Coronary artery (tissue), 2 donors: Measurements from ENCODE around the gene TRIM73.
A peak's percentile ranks its signal among the peaks of the same experiment; 100 is the strongest.
"Not testable (repeated sequence)": the region's sequence is repeated elsewhere in the genome, so short reads cannot be mapped to it uniquely, and the experiment has no call there.

Experiments
- DNase-seq: peaks from one replicate; pipeline ENCODE4 v3.0.0-alpha.2; 2017; ENCODE audit warnings: low spot score
- H3K27ac ChIP-seq, 2 donors: fragments of 200-600 bp; sonication (generic); one replicate each; pipeline ENCODE4 v1.5.1; 2016 to 2019
- H3K4me3 ChIP-seq: fragments of 200-600 bp; sonication (generic); 2 replicates; pipeline ENCODE4 v1.5.1; 2016; ENCODE audit warnings: mild to moderate bottlenecking, moderate library complexity

The TRIM73 gene

GRCh38 chr7:75414708-75415427 is 19.4 kb downstream of the TRIM73 start:
- not testable (repeated sequence) for H3K27ac ChIP-seq, H3K4me3 ChIP-seq, DNase-seq

DNA sequence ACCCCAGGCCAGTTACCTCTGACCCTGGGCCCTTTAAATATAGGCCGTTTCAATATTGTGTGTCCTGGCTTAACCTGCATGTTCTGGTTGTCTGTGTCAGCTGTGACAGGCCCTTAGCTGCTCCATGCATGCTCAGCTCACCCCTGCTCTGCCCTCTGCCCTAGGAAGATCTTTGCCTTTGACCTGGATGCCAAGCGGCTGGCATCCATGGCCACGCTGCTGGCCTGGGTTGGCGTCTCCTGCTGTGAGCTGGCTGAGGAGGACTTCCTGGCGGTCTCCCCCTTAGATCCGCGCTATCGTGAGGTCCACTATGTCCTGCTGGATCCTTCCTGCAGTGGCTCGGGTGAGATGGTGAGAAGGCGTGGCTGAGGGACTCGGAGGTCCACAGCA is 20.0 kb downstream of the TRIM73 start:
- not testable (repeated sequence) for H3K27ac ChIP-seq, H3K4me3 ChIP-seq, DNase-seq

DNA sequence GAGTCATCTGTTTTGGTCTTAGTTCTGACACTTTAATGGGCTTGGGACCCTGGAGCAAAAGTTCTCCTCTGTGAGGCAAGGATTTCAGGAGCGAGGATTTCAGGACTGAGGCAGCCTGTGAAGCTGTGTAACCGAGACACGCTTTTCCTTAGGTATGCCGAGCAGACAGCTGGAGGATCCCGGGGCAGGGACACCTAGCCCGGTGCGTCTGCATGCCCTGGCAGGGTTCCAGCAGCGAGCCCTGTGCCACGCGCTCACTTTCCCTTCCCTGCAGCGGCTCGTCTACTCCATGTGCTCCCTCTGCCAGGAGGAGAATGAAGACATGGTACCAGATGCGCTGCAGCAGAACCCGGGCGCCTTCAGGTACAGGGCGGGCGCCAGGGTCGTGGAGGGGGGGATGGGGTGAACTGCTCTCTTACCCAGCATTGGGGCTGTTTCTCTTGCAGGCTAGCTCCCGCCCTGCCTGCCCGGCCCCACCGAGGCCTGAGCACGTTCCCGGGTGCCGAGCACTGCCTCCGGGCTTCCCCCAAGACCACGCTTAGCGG is 20.5 kb downstream of the TRIM73 start:
- H3K27ac ChIP-seq, H3K4me3 ChIP-seq, DNase-seq: not testable (repeated sequence)

DNA sequence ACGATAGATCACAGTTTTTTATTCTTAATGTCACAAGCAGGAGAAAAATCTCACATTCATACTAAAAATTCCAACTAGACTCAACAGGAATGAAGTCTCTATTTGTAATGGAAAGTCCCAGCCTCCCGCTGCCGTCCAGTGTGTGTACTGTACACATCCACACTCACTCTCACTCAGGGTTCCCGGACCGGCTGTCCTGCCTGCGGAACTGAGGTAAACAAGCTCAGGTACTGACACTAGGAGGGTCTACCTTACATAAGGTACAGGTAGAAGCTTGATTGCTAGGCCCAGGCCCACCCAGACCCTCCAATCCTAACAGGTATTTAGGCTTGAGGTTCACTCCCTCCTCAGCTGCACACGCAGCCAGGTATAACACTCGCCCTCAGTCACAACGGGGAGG is 21.4 kb downstream of the TRIM73 start:
- not testable (repeated sequence) for H3K4me3 ChIP-seq, H3K27ac ChIP-seq, DNase-seq

DNA sequence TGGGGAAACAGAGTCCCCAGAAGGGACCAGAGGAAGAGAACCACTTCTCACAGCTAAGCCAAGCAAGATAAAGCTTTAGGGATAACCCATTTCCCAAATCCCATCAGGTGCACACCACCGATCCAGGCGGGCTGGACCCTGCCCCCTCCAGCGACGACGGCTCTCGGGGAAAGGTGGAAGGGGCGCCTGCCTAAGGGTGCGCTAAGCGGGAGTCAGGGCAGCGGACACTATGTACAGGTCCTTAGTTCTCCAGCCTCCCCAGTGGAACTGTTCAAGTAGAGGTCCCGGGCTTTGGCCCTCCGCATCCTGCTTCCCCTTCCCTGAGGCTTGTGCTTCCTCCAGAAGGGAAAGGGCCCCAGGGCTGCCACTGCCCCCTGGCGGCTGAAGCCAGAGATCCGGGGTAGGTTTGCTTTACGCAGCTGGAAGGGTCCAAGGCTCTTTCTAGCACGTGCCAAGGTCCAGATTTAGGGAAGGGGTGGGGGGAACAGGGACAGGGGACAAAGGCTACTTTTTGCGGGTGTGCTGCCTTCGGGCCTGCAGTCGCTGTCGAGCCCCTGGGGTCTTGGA is 22.9 kb downstream of the TRIM73 start:
- DNase-seq, H3K27ac ChIP-seq, H3K4me3 ChIP-seq: not testable (repeated sequence)

DNA sequence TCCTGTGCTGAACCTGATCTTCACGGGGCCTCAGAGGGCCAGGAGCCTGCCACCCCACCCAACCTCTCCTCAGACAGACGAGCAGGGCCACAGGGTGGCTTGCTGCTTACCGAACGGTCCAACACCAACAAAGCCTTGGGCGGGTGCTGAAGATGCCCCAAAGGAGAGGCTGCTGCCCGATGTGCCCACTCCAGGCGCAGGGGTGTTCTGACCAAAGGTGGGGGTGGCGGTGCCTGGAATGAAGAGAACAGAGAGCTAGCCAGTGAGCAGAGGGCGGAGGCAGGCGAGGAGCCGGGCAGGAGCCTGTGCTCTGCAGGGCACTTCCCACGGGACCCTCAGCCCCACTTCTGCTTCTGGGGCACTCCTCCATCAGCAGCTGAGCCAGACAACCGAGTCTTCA is 23.8 kb downstream of the TRIM73 start:
- not testable (repeated sequence) for H3K4me3 ChIP-seq, DNase-seq, H3K27ac ChIP-seq

DNA sequence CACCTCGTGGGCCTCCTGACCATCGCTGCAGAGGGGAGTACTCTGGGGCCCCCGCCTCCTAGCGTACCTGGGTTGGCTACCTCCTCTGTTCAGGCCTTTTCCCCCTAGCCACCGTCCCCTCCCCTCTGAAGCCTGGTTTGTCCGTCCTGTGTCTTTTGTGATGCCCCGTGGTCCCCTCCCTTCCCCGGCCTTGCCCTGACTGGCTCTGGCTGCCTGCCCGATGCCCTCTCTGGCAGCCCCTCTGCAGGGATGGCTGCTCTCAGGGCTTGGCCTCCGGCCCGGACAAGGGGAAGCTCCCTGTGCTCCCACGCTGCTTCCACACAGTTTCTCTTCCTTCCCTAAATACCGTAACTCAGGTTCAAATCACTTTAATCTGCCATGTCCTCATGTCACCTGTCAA is 24.3 kb downstream of the TRIM73 start:
- not testable (repeated sequence) for H3K4me3 ChIP-seq, H3K27ac ChIP-seq, DNase-seq

GRCh38 chr7:75420152-75420551 is 24.7 kb downstream of the TRIM73 start:
- H3K4me3 ChIP-seq, H3K27ac ChIP-seq, DNase-seq: not testable (repeated sequence)

DNA sequence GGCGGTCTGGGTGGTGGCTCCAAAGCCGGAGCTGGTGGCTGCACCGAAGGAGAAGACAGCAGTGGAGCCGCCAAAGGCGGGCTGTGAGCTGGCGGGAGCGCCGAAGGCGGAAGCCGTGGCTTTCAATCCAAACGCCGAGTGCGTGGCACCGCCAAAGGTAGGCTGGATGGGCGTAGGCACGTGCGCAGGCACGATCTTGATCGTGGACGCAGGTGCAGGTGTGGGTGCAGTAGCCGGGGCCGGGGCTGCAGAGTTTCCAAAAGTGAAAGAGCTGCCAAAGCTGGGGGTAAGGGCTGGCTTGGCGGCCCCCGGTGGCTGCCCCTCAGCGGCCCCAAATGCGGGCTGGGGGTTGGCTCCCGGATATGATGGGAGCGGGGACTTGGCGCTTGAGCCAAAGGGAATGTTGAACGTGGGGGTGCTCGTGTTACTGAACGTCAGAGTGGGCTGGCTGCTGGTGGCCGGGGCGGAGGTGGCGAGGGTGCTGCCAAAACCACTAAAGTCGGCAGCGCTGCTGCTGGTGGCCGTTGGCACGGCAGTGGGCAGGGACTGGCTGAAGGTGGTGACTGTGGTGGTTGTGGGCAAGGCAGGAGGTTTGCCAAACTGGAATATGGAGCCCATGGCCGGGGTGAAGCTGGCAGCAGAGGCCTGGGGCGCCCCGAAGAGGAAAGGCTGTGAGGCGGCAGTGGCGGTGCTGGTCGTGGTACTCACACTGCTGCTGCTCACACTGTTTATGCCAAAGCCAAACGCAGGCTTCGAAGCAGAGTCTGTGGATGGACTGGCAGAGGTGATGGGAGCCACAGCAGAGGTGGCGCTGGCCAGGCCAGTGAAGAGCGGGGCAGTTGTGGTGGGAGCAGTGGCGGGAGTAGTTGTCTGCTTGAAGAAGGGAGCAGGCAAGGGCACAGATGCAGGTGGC is 26.6 kb downstream of the TRIM73 start:
- not testable (repeated sequence) for H3K4me3 ChIP-seq, H3K27ac ChIP-seq, DNase-seq

DNA sequence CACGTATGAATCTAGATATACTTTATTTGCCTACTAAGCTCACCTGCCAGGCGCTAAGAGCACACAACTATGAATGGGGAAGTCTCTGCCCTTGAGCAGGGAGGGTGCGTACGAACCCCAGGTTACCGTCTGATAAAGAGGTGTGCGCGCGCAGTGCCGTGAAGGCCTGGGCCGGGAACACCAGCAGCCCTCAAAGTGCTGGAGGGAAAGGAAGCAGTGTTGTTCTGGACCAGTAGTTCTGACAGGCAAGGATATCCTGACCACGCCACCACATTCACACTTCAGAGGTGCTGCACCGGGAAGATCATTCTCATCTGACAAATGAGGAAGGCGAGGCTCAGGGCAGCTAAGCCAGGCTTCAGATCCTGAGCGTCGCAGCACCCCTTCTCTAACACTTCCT is 28.1 kb downstream of the TRIM73 start:
- not testable (repeated sequence) for DNase-seq, H3K27ac ChIP-seq, H3K4me3 ChIP-seq

- not testable (repeated sequence) for DNase-seq, H3K27ac ChIP-seq, H3K4me3 ChIP-seq
Observed at GRCh38 chr7:75439000-75439399, 43.6 kb downstream of the TRIM73 start.

DNA sequence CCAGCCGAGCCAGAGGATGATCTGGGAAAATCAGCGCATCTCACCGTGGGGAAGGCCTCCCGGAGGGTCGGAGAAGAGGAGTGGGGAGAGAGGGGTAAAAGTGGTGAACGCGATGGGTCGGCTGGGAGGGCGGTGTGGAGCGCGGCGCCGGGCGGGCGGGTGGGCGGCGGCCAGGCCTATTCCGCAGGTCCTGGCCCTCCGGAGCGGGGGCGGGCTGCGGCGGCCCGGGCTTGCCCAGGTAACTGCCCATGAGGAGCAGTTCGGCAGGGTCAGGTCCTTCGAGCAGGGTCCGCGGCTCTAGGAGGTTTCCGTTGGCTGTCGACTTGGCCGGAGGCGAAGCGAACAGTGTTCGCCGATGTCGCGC is 46.7 kb downstream of the TRIM73 start:
- Histone ChIP-seq H3K27ac (peak overlapping the region; percentile 80 to 89), H3K4me3 (peak overlapping the region; percentile 75)
- DNase-seq: not testable (repeated sequence)

GRCh38 chr7:75442465-75443111 is 47.2 kb downstream of the TRIM73 start:
- Histone ChIP-seq H3K4me3 (peak overlapping the region; percentile 75), H3K27ac (peak overlapping the region; percentile 80 to 89)
- not testable (repeated sequence) for DNase-seq

DNA sequence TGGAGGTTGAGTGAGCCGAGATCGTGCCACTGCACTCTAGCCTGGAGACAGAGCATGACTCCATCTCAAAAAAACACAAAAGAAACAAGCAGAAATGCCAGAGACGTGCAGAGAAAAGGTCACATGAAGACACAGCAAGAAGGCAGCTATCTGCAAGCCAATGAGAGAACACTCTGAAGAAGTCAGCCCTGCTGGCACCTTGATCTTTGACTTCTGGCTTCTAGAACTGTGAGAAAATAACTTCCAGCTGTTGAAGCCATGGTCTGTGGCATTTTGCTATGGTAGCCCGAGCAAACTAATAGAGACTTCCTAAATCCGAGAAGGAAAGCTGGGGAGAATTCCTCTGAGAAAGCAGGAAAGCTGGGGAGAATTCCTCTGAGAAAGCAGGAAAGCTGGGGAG is 54.5 kb downstream of the TRIM73 start:
- not testable (repeated sequence) for DNase-seq, H3K4me3 ChIP-seq, H3K27ac ChIP-seq

- not testable (repeated sequence) for H3K27ac ChIP-seq, H3K4me3 ChIP-seq, DNase-seq
Observed at GRCh38 chr7:75452494-75452955, 57.1 kb downstream of the TRIM73 start.
